Measurements from ENCODE around the gene ZMYM2.

Gene ZMYM2

GRCh38 chr13:20121159-20121525 lies 162.6 kb downstream of the ZMYM2 start:
- TF ChIP-seq USF1 (IDR thresholded peaks at IDR 0.05) (no peak), REST (IDR thresholded peaks at IDR 0.05; ENCODE audit: low read depth) (no peak), RAD21 (IDR thresholded peaks at IDR 0.05; ENCODE audit: low read depth) (no peak), ZBTB7A (IDR thresholded peaks at IDR 0.05; ENCODE audit: low read depth) (no peak)

GRCh38 chr13:20124303-20124702 lies 165.8 kb downstream of the ZMYM2 start:
- TF ChIP-seq REST (IDR thresholded peaks at IDR 0.05; ENCODE audit: low read depth) (no peak), NFIC (IDR thresholded peaks at IDR 0.05) (no peak), CEBPB (IDR thresholded peaks at IDR 0.05) (no peak), ZBTB7A (IDR thresholded peaks at IDR 0.05; ENCODE audit: low read depth) (no peak)

- no peak for TF ChIP-seq MAX (IDR thresholded peaks at IDR 0.05)
These were observed 166.7 kb downstream of the ZMYM2 start for GRCh38 chr13:20125129-20125782.

GRCh38 chr13:20125783-20126165 lies 167.2 kb downstream of the ZMYM2 start:
- TF ChIP-seq EP300 (IDR thresholded peaks at IDR 0.05; ENCODE audit: borderline replicate concordance) = no peak

GRCh38 chr13:20126541-20127261 lies 168.2 kb downstream of the ZMYM2 start:
- TF ChIP-seq CEBPB (IDR thresholded peaks at IDR 0.05) (no peak), MAX (IDR thresholded peaks at IDR 0.05) (no peak), RAD21 (IDR thresholded peaks at IDR 0.05; ENCODE audit: low read depth) (no peak), TAF1 (IDR thresholded peaks at IDR 0.05; ENCODE audit: low read depth) (no peak), YY1 (IDR thresholded peaks at IDR 0.05; ENCODE audit: low read depth) (no peak), EGR1 (IDR thresholded peaks at IDR 0.05) (no peak), TCF12 (IDR thresholded peaks at IDR 0.05; ENCODE audit: low read depth) (no peak), USF1 (IDR thresholded peaks at IDR 0.05) (no peak), FOXM1 (IDR thresholded peaks at IDR 0.05; ENCODE audit: borderline replicate concordance, low read depth) (no peak), CREB1 (IDR thresholded peaks at IDR 0.05; ENCODE audit: low read depth) (no peak), NFIC (IDR thresholded peaks at IDR 0.05) (no peak), REST (IDR thresholded peaks at IDR 0.05; ENCODE audit: low read depth) (no peak), TEAD4 (IDR thresholded peaks at IDR 0.05) (no peak), ZBTB7A (IDR thresholded peaks at IDR 0.05; ENCODE audit: low read depth) (no peak), EP300 (IDR thresholded peaks at IDR 0.05; ENCODE audit: borderline replicate concordance) (no peak)

- TF ChIP-seq ZBTB7A (IDR thresholded peaks at IDR 0.05; ENCODE audit: low read depth) = no peak
- TF ChIP-seq TEAD4 (IDR thresholded peaks at IDR 0.05) = no peak
- TF ChIP-seq YY1 (IDR thresholded peaks at IDR 0.05; ENCODE audit: low read depth) = no peak
- peak; percentile 79 for TF ChIP-seq CEBPB (IDR thresholded peaks at IDR 0.05)
- TF ChIP-seq EGR1 (IDR thresholded peaks at IDR 0.05) = no peak
- no peak for TF ChIP-seq MAX (IDR thresholded peaks at IDR 0.05)
These were observed 168.7 kb downstream of the ZMYM2 start for GRCh38 chr13:20127262-20127561.
